Uterus (tissue), 4 donors: Measurements from ENCODE around the gene SH3RF3. TPM values are rescaled to one million over a fixed set of nuclear protein-coding genes. Genes with fewer than 3 reads are reported as not detected.

Experiments used
- DNase-seq, 2 donors: peaks; one replicate each; pipeline ENCODE4 v3.0.0-alpha.2; 2019 to 2020
- H3K27ac ChIP-seq, 2 donors: fragments of 200-600 bp; sonication (generic); 1 replicate in 1 of 2; 2 replicates in 1 of 2; pipeline ENCODE4 v1.5.1; 2016 to 2018
- H3K27me3 ChIP-seq, 2 donors: fragments of 200-600 bp; sonication (generic); one replicate each; pipeline ENCODE4 v1.5.1; 2018 to 2019; ENCODE audit warnings: control low read depth in 1 of 2
- H3K36me3 ChIP-seq, 2 donors: fragments of 200-600 bp; sonication (generic); one replicate each; pipeline ENCODE4 v1.5.1; 2019; ENCODE audit warnings: control low read depth in 1 of 2
- H3K4me1 ChIP-seq, 2 donors: fragments of 200-600 bp; sonication (generic); one replicate each; pipeline ENCODE4 v1.5.1; 2018 to 2019; ENCODE audit warnings: control low read depth in 1 of 2
- H3K4me3 ChIP-seq, 2 donors: fragments of 200-600 bp; sonication (generic); 1 replicate in 1 of 2; 2 replicates in 1 of 2; pipeline ENCODE4 v1.5.1; 2018 to 2019; ENCODE audit warnings: mild to moderate bottlenecking in 1 of 2
- H3K9me3 ChIP-seq, 2 donors: fragments of 200-600 bp; sonication (generic); one replicate each; pipeline ENCODE4 v1.5.1; 2019; ENCODE audit warnings: control low read depth in 1 of 2
- CTCF ChIP-seq, 4 experiments: fragments of 200-600 bp in 2 of 4; fragments of 450-650 bp in 2 of 4; sonication (generic) in 2 of 4; IDR thresholded peaks; one replicate each; pipeline ENCODE4 v1.5.1; 2016 to 2019; ENCODE audit warnings: antibody characterized with exemption in 4 of 4, mild to moderate bottlenecking in 2 of 4, moderate library complexity in 1 of 4
- POLR2A ChIP-seq, 2 donors: fragments of 450-650 bp; IDR thresholded peaks; one replicate each; pipeline ENCODE4 v1.6.1; 2016; ENCODE audit warnings: antibody characterized with exemption in 2 of 2, mild to moderate bottlenecking in 1 of 2, moderate library complexity in 1 of 2
- intact Hi-C: fragments of 100-400 bp; cut with DNase I; formaldehyde crosslinking; loops from one replicate; pipeline ENCODE4 v1.15.1; 2023; ENCODE audit warnings: low total_unique reads
- total RNA-seq, 4 donors: library from RNA; depleted of rRNA in 3 of 4; stranded (reverse); fragments of >200 nt in 3 of 4; gene quantifications; one replicate each; pipeline versions ENCODE4 v1.1.0 to v1.2.4, GENCODE V29; 2014 to 2023
- donor health status: DM: yes; HTN: yes; CAD: no.

Gene SH3RF3
- total RNA-seq, 4 donors from 2014 or later: 5.1 to 10.2 (median 8.7) TPM; not detected in 1

- no peaks in the 10 kb centered on the region for H3K27me3 ChIP-seq
- H3K27ac ChIP-seq: no peak overlapping the region
- H3K4me1 ChIP-seq: no peaks in the 10 kb centered on the region
- no peaks in the 10 kb centered on the region for H3K36me3 ChIP-seq
- intact Hi-C loops: no loop called here
- no peak overlapping the region for H3K4me3 ChIP-seq
- TF ChIP-seq CTCF (IDR thresholded peaks at IDR 0.05) (no peak), POLR2A (IDR thresholded peaks at IDR 0.05) (no peak)
- DNase-seq: peak; percentile 44 to 54
- H3K9me3 ChIP-seq: no peaks in the 10 kb centered on the region
Observed at GRCh38 chr2:109410039-109410815, 281.2 kb downstream of the SH3RF3 start.

- no peaks in the 10 kb centered on the region for H3K9me3 ChIP-seq
- no peaks in the 10 kb centered on the region for H3K4me1 ChIP-seq
- H3K4me3 ChIP-seq: no peak overlapping the region
- H3K36me3 ChIP-seq: no peaks in the 10 kb centered on the region
- intact Hi-C loops: no loop called here
- H3K27ac ChIP-seq: no peak overlapping the region
- TF ChIP-seq POLR2A (IDR thresholded peaks at IDR 0.05) (no peak), CTCF (IDR thresholded peaks at IDR 0.05) (no peak)
- no peaks in the 10 kb centered on the region for H3K27me3 ChIP-seq
- no peak for DNase-seq
Observed at GRCh38 chr2:109411640-109412325, 282.8 kb downstream of the SH3RF3 start.

- intact Hi-C loops: no loop called here
- no peak for DNase-seq
- Histone ChIP-seq H3K4me1 (no peaks in the 10 kb centered on the region), H3K27ac (no peak overlapping the region), H3K36me3 (no peaks in the 10 kb centered on the region), H3K4me3 (no peak overlapping the region), H3K27me3 (no peaks in the 10 kb centered on the region), H3K9me3 (no peaks in the 10 kb centered on the region)
- TF ChIP-seq POLR2A (IDR thresholded peaks at IDR 0.05) (no peak), CTCF (IDR thresholded peaks at IDR 0.05) (no peak)
Observed at GRCh38 chr2:109415581-109416013, 286.6 kb downstream of the SH3RF3 start.

GRCh38 chr2:109417701-109418335 is 288.8 kb downstream of the SH3RF3 start:
- no peaks in the 10 kb centered on the region for H3K36me3 ChIP-seq
- no peaks in the 10 kb centered on the region for H3K9me3 ChIP-seq
- intact Hi-C loops: no loop called here
- TF ChIP-seq CTCF (IDR thresholded peaks at IDR 0.05): no peak
- TF ChIP-seq POLR2A (IDR thresholded peaks at IDR 0.05): no peak
- H3K4me1 ChIP-seq: no peaks in the 10 kb centered on the region
- no peak for DNase-seq
- no peak overlapping the region for H3K27ac ChIP-seq
- H3K27me3 ChIP-seq: no peaks in the 10 kb centered on the region
- no peak overlapping the region for H3K4me3 ChIP-seq

- Histone ChIP-seq H3K4me1 (no peaks in the 10 kb centered on the region), H3K27me3 (no peaks in the 10 kb centered on the region), H3K36me3 (no peaks in the 10 kb centered on the region), H3K27ac (no peak overlapping the region), H3K9me3 (no peaks in the 10 kb centered on the region), H3K4me3 (no peak overlapping the region)
- intact Hi-C loops: no loop called here
- no peak for TF ChIP-seq CTCF (IDR thresholded peaks at IDR 0.05)
- TF ChIP-seq POLR2A (IDR thresholded peaks at IDR 0.05): no peak
- no peak for DNase-seq
Observed at GRCh38 chr2:109418716-109419115, 289.7 kb downstream of the SH3RF3 start.
